ENCODE data around the gene LMO7. TPM values are rescaled to one million over a fixed set of nuclear protein-coding genes. Genes with fewer than 3 reads are reported as not detected.

The LMO7 gene
- total RNA-seq, 1 donor from 2014 or later: 6.8 TPM

GRCh38 chr13:75838366-75839005 is 202.4 kb downstream of the LMO7 start:
- Histone ChIP-seq H3F3A (ENCODE audit: low read depth) (no peaks in the 10 kb centered on the region), H3K4me3 (no peak overlapping the region), H3K9ac (no peak overlapping the region), H4K20me1 (ENCODE audit: low read depth) (no peaks in the 10 kb centered on the region), H3K36me3 (no peaks in the 10 kb centered on the region), H3K4me2 (no peak overlapping the region), H2AFZ (replicated peaks) (no peak overlapping the region), H3K27me3 (no peaks in the 10 kb centered on the region), H3K4me1 (no peaks in the 10 kb centered on the region), H3K9me3 (ENCODE audit: low read depth) (no peaks in the 10 kb centered on the region), H3K27ac (no peak overlapping the region), H3K79me2 (ENCODE audit: low read depth) (no peaks in the 10 kb centered on the region)
- TF ChIP-seq, protein P1, sequence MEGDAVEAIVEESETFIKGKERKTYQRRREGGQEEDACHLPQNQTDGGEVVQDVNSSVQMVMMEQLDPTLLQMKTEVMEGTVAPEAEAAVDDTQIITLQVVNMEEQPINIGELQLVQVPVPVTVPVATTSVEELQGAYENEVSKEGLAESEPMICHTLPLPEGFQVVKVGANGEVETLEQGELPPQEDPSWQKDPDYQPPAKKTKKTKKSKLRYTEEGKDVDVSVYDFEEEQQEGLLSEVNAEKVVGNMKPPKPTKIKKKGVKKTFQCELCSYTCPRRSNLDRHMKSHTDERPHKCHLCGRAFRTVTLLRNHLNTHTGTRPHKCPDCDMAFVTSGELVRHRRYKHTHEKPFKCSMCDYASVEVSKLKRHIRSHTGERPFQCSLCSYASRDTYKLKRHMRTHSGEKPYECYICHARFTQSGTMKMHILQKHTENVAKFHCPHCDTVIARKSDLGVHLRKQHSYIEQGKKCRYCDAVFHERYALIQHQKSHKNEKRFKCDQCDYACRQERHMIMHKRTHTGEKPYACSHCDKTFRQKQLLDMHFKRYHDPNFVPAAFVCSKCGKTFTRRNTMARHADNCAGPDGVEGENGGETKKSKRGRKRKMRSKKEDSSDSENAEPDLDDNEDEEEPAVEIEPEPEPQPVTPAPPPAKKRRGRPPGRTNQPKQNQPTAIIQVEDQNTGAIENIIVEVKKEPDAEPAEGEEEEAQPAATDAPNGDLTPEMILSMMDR (IDR thresholded peaks at IDR 0.05): no peak
- TF ChIP-seq EZH2 (IDR thresholded peaks at IDR 0.05): no peak
- no peak for TF ChIP-seq EZH2phosphoT487 (IDR thresholded peaks at IDR 0.05)
- no peak for DNase-seq (ENCODE audit: low spot score)
- H3K9me3 Mint-ChIP-seq: no peaks in the 10 kb centered on the region
- no peak overlapping the region for H3K4me3 Mint-ChIP-seq
- no peaks in the 10 kb centered on the region for H3K4me1 Mint-ChIP-seq
- H3K36me3 Mint-ChIP-seq: no peaks in the 10 kb centered on the region
- H3K27ac Mint-ChIP-seq: no peak overlapping the region
- no peaks in the 10 kb centered on the region for H3K27me3 Mint-ChIP-seq (ENCODE audit: insufficient read depth, low read depth)

GRCh38 chr13:75839406-75839805 is 203.3 kb downstream of the LMO7 start:
- no peak overlapping the region for H3K4me3 Mint-ChIP-seq
- Histone ChIP-seq H2AFZ (replicated peaks) (no peak overlapping the region), H3K9me3 (ENCODE audit: low read depth) (no peaks in the 10 kb centered on the region), H3K27ac (no peak overlapping the region), H4K20me1 (ENCODE audit: low read depth) (no peaks in the 10 kb centered on the region), H3K36me3 (no peaks in the 10 kb centered on the region), H3K4me2 (no peak overlapping the region), H3K4me1 (no peaks in the 10 kb centered on the region), H3K9ac (no peak overlapping the region), H3K27me3 (no peaks in the 10 kb centered on the region), H3F3A (ENCODE audit: low read depth) (no peaks in the 10 kb centered on the region), H3K4me3 (no peak overlapping the region), H3K79me2 (ENCODE audit: low read depth) (no peaks in the 10 kb centered on the region)
- H3K36me3 Mint-ChIP-seq: no peaks in the 10 kb centered on the region
- H3K9me3 Mint-ChIP-seq: no peaks in the 10 kb centered on the region
- no peaks in the 10 kb centered on the region for H3K27me3 Mint-ChIP-seq (ENCODE audit: insufficient read depth, low read depth)
- no peak overlapping the region for H3K27ac Mint-ChIP-seq
- DNase-seq (ENCODE audit: low spot score): no peak
- no peak for TF ChIP-seq EZH2phosphoT487 (IDR thresholded peaks at IDR 0.05)
- TF ChIP-seq, protein P1 (IDR thresholded peaks at IDR 0.05): no peak
- no peak for TF ChIP-seq EZH2 (IDR thresholded peaks at IDR 0.05)
- no peaks in the 10 kb centered on the region for H3K4me1 Mint-ChIP-seq

- H3K27ac ChIP-seq: no peak overlapping the region
- H3K4me3 ChIP-seq: no peak overlapping the region
- Mint-ChIP-seq H3K4me1 (no peaks in the 10 kb centered on the region), H3K9me3 (no peaks in the 10 kb centered on the region), H3K4me3 (no peak overlapping the region), H3K36me3 (no peaks in the 10 kb centered on the region), H3K27ac (no peak overlapping the region), H3K27me3 (ENCODE audit: insufficient read depth, low read depth) (no peaks in the 10 kb centered on the region)
- H3K9me3 ChIP-seq (ENCODE audit: low read depth): no peaks in the 10 kb centered on the region
- DNase-seq (ENCODE audit: low spot score): no peak
- H3K36me3 ChIP-seq: no peaks in the 10 kb centered on the region
- H3K27me3 ChIP-seq: no peaks in the 10 kb centered on the region
- H3F3A ChIP-seq (ENCODE audit: low read depth): no peaks in the 10 kb centered on the region
- H2AFZ ChIP-seq (replicated peaks): no peak overlapping the region
- H3K9ac ChIP-seq: no peak overlapping the region
- no peaks in the 10 kb centered on the region for H3K79me2 ChIP-seq (ENCODE audit: low read depth)
- H3K4me1 ChIP-seq: no peaks in the 10 kb centered on the region
- TF ChIP-seq EZH2phosphoT487 (IDR thresholded peaks at IDR 0.05) (no peak), EZH2 (IDR thresholded peaks at IDR 0.05) (no peak)
- TF ChIP-seq, protein P1 (IDR thresholded peaks at IDR 0.05): no peak
- no peak overlapping the region for H3K4me2 ChIP-seq
- no peaks in the 10 kb centered on the region for H4K20me1 ChIP-seq (ENCODE audit: low read depth)
Observed at GRCh38 chr13:75841905-75842304, 205.8 kb downstream of the LMO7 start.
